Natural killer cell (primary cell): ENCODE measurements around the gene ATP5ME. TPM values are rescaled to one million over a fixed set of nuclear protein-coding genes. Genes with fewer than 3 reads are reported as not detected.

Source experiments
- ATAC-seq, 3 donors: fragments of 150-1000 bp in 2 of 3; fragments of 200-7000 bp in 1 of 3; cut with Tn5 transposase; 1 replicate in 1 of 3; 2 replicates in 2 of 3; pipeline ENCODE4 v1.10.0; 2021; ENCODE audit warnings: mild to moderate bottlenecking in 2 of 3, moderate library complexity in 2 of 3
- DNase-seq, 2 donors: peaks; one replicate each; pipeline versions ENCODE4 v3.0.0 to v3.0.0-alpha.2; 2013 to 2021; ENCODE audit warnings: mixed read lengths in 1 of 2
- H3K27ac ChIP-seq: one replicate; pipeline ENCODE4 v1.5.1; 2013; ENCODE audit warnings: mild to moderate bottlenecking, low read length
- H3K27me3 ChIP-seq: one replicate; pipeline ENCODE4 v1.6.1; 2013; ENCODE audit warnings: low read length; ENCODE audit not compliant: control insufficient read depth, insufficient read depth
- H3K36me3 ChIP-seq: one replicate; pipeline ENCODE4 v1.6.1; 2013; ENCODE audit warnings: low read length; ENCODE audit not compliant: control insufficient read depth, insufficient read depth
- H3K4me1 ChIP-seq: one replicate; pipeline ENCODE4 v1.6.1; 2013; ENCODE audit warnings: low read length; ENCODE audit not compliant: control insufficient read depth, insufficient read depth
- H3K4me3 ChIP-seq: one replicate; pipeline ENCODE4 v1.5.1; 2013; ENCODE audit warnings: low read length
- H3K9me3 ChIP-seq: one replicate; pipeline ENCODE4 v1.6.1; 2013; ENCODE audit warnings: low read length; ENCODE audit not compliant: control insufficient read depth, insufficient read depth
- H3K27ac Mint-ChIP-seq, 2 donors: one replicate each; pipeline ENCODE4 v1.8.0; 2022; ENCODE audit warnings: mild to moderate bottlenecking in 2 of 2, mixed read lengths in 2 of 2, moderate library complexity in 1 of 2
- H3K27me3 Mint-ChIP-seq, 2 donors: one replicate each; pipeline ENCODE4 v1.8.0; 2022; ENCODE audit warnings: low read depth in 2 of 2, mixed read lengths in 2 of 2
- H3K36me3 Mint-ChIP-seq: one replicate; pipeline ENCODE4 v1.8.0; 2022; ENCODE audit warnings: mixed read lengths
- H3K4me1 Mint-ChIP-seq, 2 donors: one replicate each; pipeline ENCODE4 v1.8.0; 2022; ENCODE audit warnings: mixed read lengths in 2 of 2
- H3K4me3 Mint-ChIP-seq: one replicate; pipeline ENCODE4 v1.8.0; 2022; ENCODE audit warnings: mild to moderate bottlenecking, moderate library complexity, mixed read lengths
- H3K9me3 Mint-ChIP-seq, 2 donors: one replicate each; pipeline ENCODE4 v1.8.0; 2022; ENCODE audit warnings: mixed read lengths in 2 of 2
- WGBS: methylation state at CpG from one replicate; pipeline ENCODE4 v1.1.7; 2013; ENCODE audit warnings: missing lambda C conversion rate; ENCODE audit not compliant: insufficient coverage; 5-methylcytosine and 5-hydroxymethylcytosine counted together
- intact Hi-C: fragments of 100-400 bp; cut with micrococcal nuclease; formaldehyde crosslinking; loops from one replicate; pipeline ENCODE4 v1.14.2; 2022
- total RNA-seq, 4 donors: library from RNA; stranded (reverse); fragments of 120-200 nt in 1 of 4; gene quantifications; one replicate each; pipeline versions ENCODE4 v1.2.3 to v1.2.4, GENCODE V29; 2013 to 2022
- TF ChIP-seq, protein P1 (sequence below): fragments of 200-600 bp; IDR thresholded peaks from one replicate; pipeline ENCODE4 v1.8.0; 2022; ENCODE audit warnings: antibody characterized with exemption

The ATP5ME gene
- total RNA-seq, 3 donors from 2014 or later (not counting 1 experiment from before 2014, with no cell fraction given) = 114 to 140 (median 136) TPM

DNA sequence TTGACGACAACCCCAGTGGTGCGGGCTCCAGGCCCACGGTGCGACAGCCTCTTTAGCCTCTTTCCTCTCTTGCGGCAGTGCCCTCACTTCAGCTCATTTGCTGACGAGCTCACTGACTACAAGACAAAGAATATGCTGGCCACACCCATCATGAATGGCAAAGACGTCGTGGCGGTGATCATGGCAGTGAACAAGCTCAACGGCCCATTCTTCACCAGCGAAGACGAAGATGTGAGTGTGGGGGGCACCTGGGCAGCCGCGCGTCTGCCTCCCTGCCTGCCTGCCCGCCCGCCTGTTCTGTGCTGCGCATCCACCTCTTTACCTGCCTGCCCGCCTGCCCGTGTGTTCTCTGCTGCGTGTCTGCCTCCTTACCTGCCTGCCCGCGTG lies 39.5 kb downstream of the ATP5ME start:
- peaks cover 0 to 2% of the 10 kb centered on the region in 2 donors for H3K9me3 Mint-ChIP-seq
- H3K36me3 Mint-ChIP-seq = no peaks in the 10 kb centered on the region
- no peak overlapping the region for H3K27ac ChIP-seq
- no peaks in the 10 kb centered on the region for H3K27me3 ChIP-seq
- peaks cover 0 to 5% of the 10 kb centered on the region in 2 donors for H3K27me3 Mint-ChIP-seq
- ATAC-seq = no peak
- no peaks in the 10 kb centered on the region for H3K9me3 ChIP-seq
- H3K4me1 ChIP-seq = no peaks in the 10 kb centered on the region
- H3K4me1 Mint-ChIP-seq = no peaks in the 10 kb centered on the region
- H3K36me3 ChIP-seq = no peaks in the 10 kb centered on the region
- 84% methylated on average over 23 of the region's 23 CpGs for WGBS
- H3K4me3 Mint-ChIP-seq = no peak overlapping the region
- TF ChIP-seq, protein P1, sequence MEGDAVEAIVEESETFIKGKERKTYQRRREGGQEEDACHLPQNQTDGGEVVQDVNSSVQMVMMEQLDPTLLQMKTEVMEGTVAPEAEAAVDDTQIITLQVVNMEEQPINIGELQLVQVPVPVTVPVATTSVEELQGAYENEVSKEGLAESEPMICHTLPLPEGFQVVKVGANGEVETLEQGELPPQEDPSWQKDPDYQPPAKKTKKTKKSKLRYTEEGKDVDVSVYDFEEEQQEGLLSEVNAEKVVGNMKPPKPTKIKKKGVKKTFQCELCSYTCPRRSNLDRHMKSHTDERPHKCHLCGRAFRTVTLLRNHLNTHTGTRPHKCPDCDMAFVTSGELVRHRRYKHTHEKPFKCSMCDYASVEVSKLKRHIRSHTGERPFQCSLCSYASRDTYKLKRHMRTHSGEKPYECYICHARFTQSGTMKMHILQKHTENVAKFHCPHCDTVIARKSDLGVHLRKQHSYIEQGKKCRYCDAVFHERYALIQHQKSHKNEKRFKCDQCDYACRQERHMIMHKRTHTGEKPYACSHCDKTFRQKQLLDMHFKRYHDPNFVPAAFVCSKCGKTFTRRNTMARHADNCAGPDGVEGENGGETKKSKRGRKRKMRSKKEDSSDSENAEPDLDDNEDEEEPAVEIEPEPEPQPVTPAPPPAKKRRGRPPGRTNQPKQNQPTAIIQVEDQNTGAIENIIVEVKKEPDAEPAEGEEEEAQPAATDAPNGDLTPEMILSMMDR = no peak
- intact Hi-C loops = no loop called here
- H3K4me3 ChIP-seq = no peak overlapping the region
- DNase-seq = no peak
- H3K27ac Mint-ChIP-seq = no peak overlapping the region

DNA sequence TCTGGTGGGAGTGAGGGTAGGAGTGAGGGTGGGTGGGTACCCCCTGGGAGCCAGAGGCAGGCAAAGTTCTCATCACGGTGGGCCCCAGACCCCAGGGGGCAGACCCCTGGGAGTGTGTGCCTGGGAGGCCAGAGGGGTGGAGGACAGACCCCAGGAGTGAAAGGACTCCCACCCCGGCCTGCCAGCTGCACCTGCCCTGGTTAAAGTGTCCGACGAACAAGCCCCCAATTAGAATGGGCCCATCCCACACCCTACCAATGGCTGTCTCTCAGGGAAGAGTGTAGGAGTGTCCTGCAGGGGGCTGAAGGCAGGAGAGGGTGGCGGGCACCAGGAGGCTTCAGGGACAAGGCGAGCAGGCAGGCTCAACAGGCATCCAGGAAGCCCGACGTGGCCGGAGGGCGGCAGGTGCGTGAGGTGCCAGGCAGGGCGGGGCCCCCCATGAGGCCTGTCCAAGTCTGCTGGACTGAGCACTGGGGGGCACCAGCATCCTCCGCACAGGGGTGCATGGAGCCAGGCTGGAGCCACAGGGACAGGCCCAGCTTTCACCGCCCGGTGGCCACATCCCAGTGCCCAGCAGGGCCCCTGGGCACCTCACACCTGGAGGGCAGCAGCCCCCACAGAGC lies 40.0 kb downstream of the ATP5ME start:
- H3K36me3 ChIP-seq = no peaks in the 10 kb centered on the region
- Mint-ChIP-seq H3K27me3 (peaks cover 0 to 2% of the 10 kb centered on the region in 2 donors), H3K36me3 (no peaks in the 10 kb centered on the region), H3K4me3 (no peak overlapping the region), H3K4me1 (no peaks in the 10 kb centered on the region), H3K27ac (no peak overlapping the region), H3K9me3 (peaks cover 0 to 2% of the 10 kb centered on the region in 2 donors)
- H3K27ac ChIP-seq = no peak overlapping the region
- ATAC-seq (no peak), DNase-seq (no peak)
- TF ChIP-seq, protein P1 = no peak
- H3K4me1 ChIP-seq = no peaks in the 10 kb centered on the region
- H3K4me3 ChIP-seq = no peak overlapping the region
- H3K9me3 ChIP-seq = no peaks in the 10 kb centered on the region
- intact Hi-C loops = no loop called here
- no peaks in the 10 kb centered on the region for H3K27me3 ChIP-seq
- WGBS = 88% methylated on average over 13 of the region's 15 CpGs

GRCh38 chr4:633406-633805 lies 40.7 kb downstream of the ATP5ME start:
- Mint-ChIP-seq H3K27ac (no peak overlapping the region), H3K36me3 (no peaks in the 10 kb centered on the region), H3K4me1 (no peaks in the 10 kb centered on the region), H3K27me3 (peaks cover 0 to 2% of the 10 kb centered on the region in 2 donors), H3K4me3 (no peak overlapping the region), H3K9me3 (peaks cover 0 to 2% of the 10 kb centered on the region in 2 donors)
- no peaks in the 10 kb centered on the region for H3K27me3 ChIP-seq
- H3K36me3 ChIP-seq = no peaks in the 10 kb centered on the region
- no peaks in the 10 kb centered on the region for H3K9me3 ChIP-seq
- no peaks in the 10 kb centered on the region for H3K4me1 ChIP-seq
- ATAC-seq (no peak), DNase-seq (no peak)
- no peak overlapping the region for H3K27ac ChIP-seq
- 67% methylated on average over 9 of the region's 9 CpGs for WGBS
- intact Hi-C loops = no loop called here
- no peak overlapping the region for H3K4me3 ChIP-seq
- TF ChIP-seq, protein P1 = no peak

GRCh38 chr4:632926-633325 lies 41.1 kb downstream of the ATP5ME start:
- Histone ChIP-seq H3K36me3 (no peaks in the 10 kb centered on the region), H3K9me3 (no peaks in the 10 kb centered on the region), H3K4me3 (no peak overlapping the region), H3K4me1 (no peaks in the 10 kb centered on the region), H3K27me3 (no peaks in the 10 kb centered on the region), H3K27ac (no peak overlapping the region)
- DNase-seq (no peak), ATAC-seq (no peak)
- Mint-ChIP-seq H3K9me3 (peaks cover 0 to 2% of the 10 kb centered on the region in 2 donors), H3K4me1 (no peaks in the 10 kb centered on the region), H3K27me3 (peaks cover 0 to 2% of the 10 kb centered on the region in 2 donors), H3K27ac (no peak overlapping the region), H3K36me3 (no peaks in the 10 kb centered on the region), H3K4me3 (no peak overlapping the region)
- intact Hi-C loops = no loop called here
- WGBS = 82% methylated on average over 6 of the region's 6 CpGs
- TF ChIP-seq, protein P1 = no peak
